ENCODE data around the gene NANS. TPM values are rescaled to one million over a fixed set of nuclear protein-coding genes. Genes with fewer than 3 reads are reported as not detected.
"Not testable (repeated sequence)": the region's sequence is repeated elsewhere in the genome, so short reads cannot be mapped to it uniquely, and the experiment has no call there.

NANS gene
- total RNA-seq, 2 donors from 2014 or later = 31.4 to 45.2 TPM

GRCh38 chr9:98105006-98105405, 48.5 kb downstream of the NANS start:
- no peaks in the 10 kb centered on the region for H3K36me3 ChIP-seq (replicated peaks in 1 of 2; ENCODE audit: insufficient read depth in 1 of 2, low read depth in 2 of 2)
- DNase-seq = no peak
- intact Hi-C loops (cut with DNase I) = no loop called here
- H3K27ac ChIP-seq = no peak overlapping the region
- 90 to 100% methylated on average over 1 to 7 of the region's 7 CpGs for WGBS, 2 donors
- TF ChIP-seq POLR2A (IDR thresholded peaks at IDR 0.05) (no peak), CTCF (IDR thresholded peaks at IDR 0.05) (no peak)
- H3K9me3 ChIP-seq = no peaks in the 10 kb centered on the region
- H3K27me3 ChIP-seq = no peaks in the 10 kb centered on the region
- H3K4me1 ChIP-seq = no peaks in the 10 kb centered on the region
- no peak for ATAC-seq
- H3K4me3 ChIP-seq = no peak overlapping the region

- H3K27me3 ChIP-seq = no peaks in the 10 kb centered on the region
- TF ChIP-seq CTCF (IDR thresholded peaks at IDR 0.05) = no peak
- H3K4me1 ChIP-seq = no peaks in the 10 kb centered on the region
- WGBS, 2 donors = 94 to 100% methylated on average over 2 of the region's 2 CpGs
- no peak for ATAC-seq
- DNase-seq = no peak
- H3K27ac ChIP-seq = peak overlapping the region in 1 of 4 donors; percentile 49
- no peak overlapping the region for H3K4me3 ChIP-seq
- no peaks in the 10 kb centered on the region for H3K36me3 ChIP-seq (replicated peaks in 1 of 2; ENCODE audit: insufficient read depth in 1 of 2, low read depth in 2 of 2)
- H3K9me3 ChIP-seq = no peaks in the 10 kb centered on the region
- intact Hi-C loops (cut with DNase I) = no loop called here
Measured at GRCh38 chr9:98107926-98108325, 51.4 kb downstream of the NANS start.

- no peak for DNase-seq
Measured at GRCh38 chr9:98108531-98109031, 52.0 kb downstream of the NANS start.

GRCh38 chr9:98109052-98109451, 52.5 kb downstream of the NANS start:
- Histone ChIP-seq H3K36me3 (replicated peaks in 1 of 2; ENCODE audit: insufficient read depth in 1 of 2, low read depth in 2 of 2) (no peaks in the 10 kb centered on the region), H3K4me1 (no peaks in the 10 kb centered on the region), H3K27ac (peak overlapping the region in 1 of 4 donors; percentile 49), H3K4me3 (no peak overlapping the region), H3K27me3 (no peaks in the 10 kb centered on the region), H3K9me3 (no peaks in the 10 kb centered on the region)
- TF ChIP-seq POLR2A (IDR thresholded peaks at IDR 0.05) (no peak), CTCF (IDR thresholded peaks at IDR 0.05) (no peak)
- 80 to 89% methylated on average over 3 of the region's 3 CpGs for WGBS, 2 donors
- no peak for ATAC-seq
- intact Hi-C loops (cut with DNase I) = no loop called here
- no peak for DNase-seq

More at GRCh38 chr9:98108531-98109031, 52.0 kb downstream of the NANS start:
- Histone ChIP-seq H3K9me3 (no peaks in the 10 kb centered on the region), H3K36me3 (replicated peaks in 1 of 2; ENCODE audit: insufficient read depth in 1 of 2, low read depth in 2 of 2) (no peaks in the 10 kb centered on the region), H3K4me1 (no peaks in the 10 kb centered on the region), H3K27me3 (no peaks in the 10 kb centered on the region), H3K4me3 (no peak overlapping the region), H3K27ac (peak overlapping the region in 1 of 4 donors; percentile 49)
- TF ChIP-seq CTCF (IDR thresholded peaks at IDR 0.05) (no peak), POLR2A (IDR thresholded peaks at IDR 0.05) (no peak)
- intact Hi-C loops (cut with DNase I) = no loop called here
- ATAC-seq = no peak
- WGBS, 2 donors = 76 to 88% methylated on average over 5 of the region's 5 CpGs

- H3K9me3 ChIP-seq; H3K4me3 ChIP-seq; intact Hi-C loops (cut with DNase I); H3K27me3 ChIP-seq; DNase-seq; H3K27ac ChIP-seq; ATAC-seq; H3K36me3 ChIP-seq (replicated peaks in 1 of 2; ENCODE audit: insufficient read depth in 1 of 2, low read depth in 2 of 2): not testable (repeated sequence)
- peaks cover 15% of the 10 kb centered on the region for H3K4me1 ChIP-seq
- WGBS, 2 donors = 94% methylated on average over 6 of the region's 6 CpGs
Measured at GRCh38 chr9:98117097-98117496, 60.6 kb downstream of the NANS start.

All from body of pancreas (tissue), 4 donors.